ENCODE data around the gene PACS1. TPM values are rescaled to one million over a fixed set of nuclear protein-coding genes. Genes with fewer than 3 reads are reported as not detected.
A peak's percentile ranks its signal among the peaks of the same experiment; 100 is the strongest.

Gene PACS1
- total and polyA plus RNA-seq, 2 donors: 9.2 to 29.5 TPM

DNA sequence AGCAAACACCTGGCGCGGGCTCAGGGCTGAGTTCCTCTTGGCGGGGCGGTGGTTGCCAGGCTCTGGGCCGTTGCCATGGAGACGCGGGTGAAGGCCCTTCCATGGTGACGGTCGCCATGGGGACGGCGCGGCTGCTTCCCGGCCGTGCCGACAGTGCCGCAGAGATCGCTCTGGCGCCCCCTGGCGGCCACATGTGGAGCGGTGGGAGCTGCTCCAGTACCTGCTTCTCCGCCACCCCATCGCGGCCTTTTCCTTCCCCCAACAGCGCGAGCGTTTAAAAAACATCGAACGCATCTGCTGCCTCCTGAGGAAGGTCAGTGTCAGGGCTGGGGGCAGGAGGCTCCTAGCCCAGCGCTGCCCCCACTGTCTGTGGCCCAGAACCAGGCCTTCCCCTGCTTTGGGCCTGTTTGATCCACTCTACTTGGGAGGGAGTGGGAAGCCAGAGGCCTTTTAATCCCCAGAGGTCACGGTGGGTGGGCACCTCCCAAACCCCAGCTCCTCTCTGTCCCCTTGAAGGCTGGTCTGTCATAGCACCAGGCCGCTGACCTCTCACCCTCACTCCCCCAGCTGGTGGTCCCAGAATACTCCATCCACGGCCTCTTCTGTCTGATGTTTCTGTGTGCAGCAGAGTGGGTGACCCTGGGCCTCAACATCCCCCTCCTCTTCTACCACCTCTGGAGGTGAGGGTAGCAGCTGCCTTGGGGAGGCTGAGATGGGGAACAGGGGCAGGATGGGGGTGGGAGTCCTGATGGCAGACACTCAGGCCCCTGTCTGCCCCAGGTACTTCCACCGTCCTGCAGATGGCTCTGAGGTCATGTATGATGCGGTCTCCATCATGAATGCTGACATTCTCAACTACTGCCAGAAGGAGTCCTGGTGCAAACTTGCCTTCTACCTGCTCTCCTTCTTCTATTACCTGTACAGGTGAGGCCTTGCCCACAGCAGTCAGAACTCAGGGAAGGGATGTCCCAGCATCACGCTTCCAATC is 212.7 kb downstream of the PACS1 start:
- Histone ChIP-seq H3K36me3 (ENCODE audit: control insufficient read depth in 2 of 2, insufficient read depth in 2 of 2, low read length in 1 of 2) (peaks cover 24 to 25% of the 10 kb centered on the region in 2 donors), H3K27ac (ENCODE audit: low read depth in 1 of 2, low read length in 1 of 2) (peak overlapping the region; percentile 16 to 70), H3K9me3 (ENCODE audit: control insufficient read depth in 2 of 2, insufficient read depth in 1 of 2, low read length in 1 of 2) (no peaks in the 10 kb centered on the region), H3K4me1 (ENCODE audit: control insufficient read depth in 2 of 2, insufficient read depth in 2 of 2, low read length in 2 of 2) (peaks cover 28 to 52% of the 10 kb centered on the region in 2 donors), H3K27me3 (ENCODE audit: control insufficient read depth in 2 of 2, insufficient read depth in 1 of 2, low read length in 1 of 2) (peaks cover 0 to 9% of the 10 kb centered on the region in 2 donors), H3K4me3 (ENCODE audit: low read length in 2 of 2) (peak overlapping the region in 1 of 2 donors; percentile 24)
- DNase-seq (ENCODE audit: low read depth in 6 of 9, low spot score in 9 of 9): peak; percentile 94 to 100 (median 99)
- WGBS: 17% methylated on average over 35 of the region's 35 CpGs

DNA sequence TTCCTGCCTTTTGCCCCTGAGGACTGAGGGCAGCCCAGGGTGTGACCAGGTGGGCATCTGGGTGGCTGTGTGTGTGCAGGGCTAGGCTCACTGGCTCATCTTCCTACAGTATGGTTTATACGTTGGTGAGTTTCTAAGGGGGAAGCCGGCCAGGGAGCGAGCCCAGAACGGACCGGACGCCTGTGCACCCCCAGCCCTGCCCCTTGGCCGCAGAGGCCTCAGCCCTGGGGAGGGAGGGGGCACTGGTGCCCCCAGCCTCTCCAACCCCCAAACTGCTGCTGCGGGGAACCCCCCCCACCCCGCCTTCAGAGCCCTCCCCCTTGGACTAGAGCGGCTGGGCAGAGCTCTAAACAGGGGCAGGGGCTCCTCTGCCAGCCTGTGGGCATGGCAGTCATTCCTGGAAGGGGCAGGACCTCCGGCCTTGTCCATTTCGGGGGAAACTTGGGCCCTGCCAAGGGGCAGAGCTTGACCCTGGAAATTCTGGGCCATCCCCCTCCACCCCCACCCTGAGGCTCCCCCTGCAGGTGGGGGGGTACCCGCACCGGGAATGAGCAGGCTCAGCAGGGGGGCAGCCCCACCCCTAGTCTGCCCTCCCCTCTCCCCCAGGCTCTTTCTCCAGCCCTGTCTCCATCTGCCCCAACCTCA is 213.5 kb downstream of the PACS1 start:
- H3K9me3 ChIP-seq (ENCODE audit: control insufficient read depth in 2 of 2, insufficient read depth in 1 of 2, low read length in 1 of 2): peaks cover 0 to 2% of the 10 kb centered on the region in 2 donors
- no peak overlapping the region for H3K4me3 ChIP-seq (ENCODE audit: low read length in 2 of 2)
- no peak overlapping the region for H3K27ac ChIP-seq (ENCODE audit: low read depth in 1 of 2, low read length in 1 of 2)
- no peak for DNase-seq (ENCODE audit: low read depth in 6 of 9, low spot score in 9 of 9)
- H3K4me1 ChIP-seq (ENCODE audit: control insufficient read depth in 2 of 2, insufficient read depth in 2 of 2, low read length in 2 of 2): peaks cover 32 to 58% of the 10 kb centered on the region in 2 donors
- peaks cover 0 to 8% of the 10 kb centered on the region in 2 donors for H3K27me3 ChIP-seq (ENCODE audit: control insufficient read depth in 2 of 2, insufficient read depth in 1 of 2, low read length in 1 of 2)
- H3K36me3 ChIP-seq (ENCODE audit: control insufficient read depth in 2 of 2, insufficient read depth in 2 of 2, low read length in 1 of 2): peaks cover 24 to 25% of the 10 kb centered on the region in 2 donors
- WGBS: 95% methylated on average over 14 of the region's 14 CpGs

DNA sequence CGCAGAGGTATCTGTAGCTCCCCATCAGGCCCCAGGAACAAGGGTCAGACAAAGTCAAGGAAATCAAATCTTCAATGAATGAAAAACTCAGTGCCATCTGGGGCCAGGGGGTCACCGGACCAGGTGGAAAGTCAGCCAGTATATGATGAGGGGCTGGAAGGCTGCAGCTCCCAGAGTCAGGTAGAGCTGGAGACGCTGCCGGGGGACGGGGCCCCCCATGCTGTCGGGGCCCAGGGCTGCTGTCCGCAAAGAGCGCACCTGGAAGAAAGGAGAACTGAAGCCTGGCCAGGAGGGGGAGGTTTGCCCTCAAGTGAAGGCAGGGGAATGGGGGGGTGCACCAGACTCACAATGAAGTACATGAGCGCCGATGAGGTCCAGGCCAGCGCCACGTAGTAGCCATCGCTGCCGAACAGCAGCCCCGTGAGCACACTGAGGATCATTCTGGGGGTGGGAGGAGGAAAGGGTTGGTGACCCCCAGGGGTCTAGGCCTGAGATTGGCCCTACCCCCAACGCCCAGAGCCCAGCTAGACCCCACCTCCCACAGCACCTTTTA is 214.5 kb downstream of the PACS1 start:
- Histone ChIP-seq H3K4me1 (ENCODE audit: control insufficient read depth in 2 of 2, insufficient read depth in 2 of 2, low read length in 2 of 2) (peaks cover 26 to 53% of the 10 kb centered on the region in 2 donors), H3K36me3 (ENCODE audit: control insufficient read depth in 2 of 2, insufficient read depth in 2 of 2, low read length in 1 of 2) (peaks cover 24 to 25% of the 10 kb centered on the region in 2 donors), H3K9me3 (ENCODE audit: control insufficient read depth in 2 of 2, insufficient read depth in 1 of 2, low read length in 1 of 2) (peaks cover 0 to 3% of the 10 kb centered on the region in 2 donors), H3K4me3 (ENCODE audit: low read length in 2 of 2) (no peak overlapping the region), H3K27me3 (ENCODE audit: control insufficient read depth in 2 of 2, insufficient read depth in 1 of 2, low read length in 1 of 2) (peaks cover 0 to 4% of the 10 kb centered on the region in 2 donors), H3K27ac (ENCODE audit: low read depth in 1 of 2, low read length in 1 of 2) (no peak overlapping the region)
- no peak for DNase-seq (ENCODE audit: low read depth in 6 of 9, low spot score in 9 of 9)
- 97% methylated on average over 16 of the region's 16 CpGs for WGBS

DNA sequence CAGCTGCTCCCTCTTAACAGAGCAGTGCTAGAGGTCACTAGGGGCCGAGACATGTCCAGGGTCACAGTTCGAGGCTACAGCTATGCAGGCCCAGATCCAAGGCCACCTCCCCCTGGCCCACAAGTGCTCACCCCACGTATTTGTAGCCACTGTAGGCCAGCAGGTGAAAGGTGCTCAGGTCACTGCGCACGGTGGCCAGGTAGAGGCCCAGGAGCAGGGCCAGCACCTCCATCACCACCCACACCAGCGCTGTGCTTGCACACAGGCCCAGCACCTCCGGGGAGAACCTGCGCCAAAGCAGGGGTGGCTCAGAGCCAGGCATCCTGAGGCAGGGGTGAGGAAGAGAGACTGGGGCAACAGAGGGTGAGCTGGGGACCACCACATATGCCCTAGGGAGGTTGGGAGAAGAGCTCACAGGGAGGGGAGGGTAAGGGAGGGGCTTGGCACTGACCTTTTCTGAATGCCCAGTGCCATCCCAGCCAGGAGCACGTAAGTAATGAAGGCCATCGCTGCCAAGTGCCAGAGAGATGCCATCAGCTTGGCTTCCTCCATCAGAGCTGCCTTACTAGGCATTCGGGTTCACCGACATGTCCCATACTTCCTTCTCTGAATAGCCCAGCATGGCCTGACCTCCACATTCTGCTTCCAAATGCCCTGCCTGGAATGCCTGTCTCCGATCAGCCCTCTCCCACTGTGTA is 215.3 kb downstream of the PACS1 start:
- H3K27me3 ChIP-seq (ENCODE audit: control insufficient read depth in 2 of 2, insufficient read depth in 1 of 2, low read length in 1 of 2): peaks cover 0 to 10% of the 10 kb centered on the region in 2 donors
- H3K27ac ChIP-seq (ENCODE audit: low read depth in 1 of 2, low read length in 1 of 2): no peak overlapping the region
- H3K4me3 ChIP-seq (ENCODE audit: low read length in 2 of 2): no peak overlapping the region
- H3K9me3 ChIP-seq (ENCODE audit: control insufficient read depth in 2 of 2, insufficient read depth in 1 of 2, low read length in 1 of 2): peaks cover 0 to 10% of the 10 kb centered on the region in 2 donors
- peaks cover 30 to 52% of the 10 kb centered on the region in 2 donors for H3K4me1 ChIP-seq (ENCODE audit: control insufficient read depth in 2 of 2, insufficient read depth in 2 of 2, low read length in 2 of 2)
- peaks cover 23 to 24% of the 10 kb centered on the region in 2 donors for H3K36me3 ChIP-seq (ENCODE audit: control insufficient read depth in 2 of 2, insufficient read depth in 2 of 2, low read length in 1 of 2)
- WGBS: 96% methylated on average over 13 of the region's 13 CpGs
- DNase-seq (ENCODE audit: low read depth in 6 of 9, low spot score in 9 of 9): no peak

DNA sequence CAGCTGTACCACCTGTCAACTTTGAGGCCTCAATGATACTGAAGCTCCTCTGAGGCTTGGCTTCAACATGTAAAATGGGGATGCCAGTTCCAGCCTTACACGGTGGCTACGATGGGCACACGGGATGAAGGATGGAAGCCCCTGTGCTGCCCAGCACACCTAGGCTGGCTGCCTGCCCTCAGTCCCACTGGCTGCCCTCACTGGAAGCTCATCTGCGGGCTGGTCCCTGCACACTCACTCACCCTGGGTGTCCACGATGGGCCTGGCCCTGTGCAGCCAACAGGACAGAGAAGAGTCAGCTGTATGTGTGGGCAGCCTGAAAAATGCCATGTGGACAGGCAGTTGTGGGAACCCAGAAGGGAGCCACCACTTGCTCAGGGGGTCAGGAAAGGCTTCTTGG is 216.6 kb downstream of the PACS1 start:
- DNase-seq (ENCODE audit: low read depth in 6 of 9, low spot score in 9 of 9): no peak
- 98% methylated on average over 5 of the region's 5 CpGs for WGBS
- Histone ChIP-seq H3K27ac (ENCODE audit: low read depth in 1 of 2, low read length in 1 of 2) (no peak overlapping the region), H3K4me3 (ENCODE audit: low read length in 2 of 2) (no peak overlapping the region), H3K36me3 (ENCODE audit: control insufficient read depth in 2 of 2, insufficient read depth in 2 of 2, low read length in 1 of 2) (peaks cover 23 to 24% of the 10 kb centered on the region in 2 donors), H3K9me3 (ENCODE audit: control insufficient read depth in 2 of 2, insufficient read depth in 1 of 2, low read length in 1 of 2) (peaks cover 0 to 10% of the 10 kb centered on the region in 2 donors), H3K27me3 (ENCODE audit: control insufficient read depth in 2 of 2, insufficient read depth in 1 of 2, low read length in 1 of 2) (peaks cover 13 to 22% of the 10 kb centered on the region in 2 donors), H3K4me1 (ENCODE audit: control insufficient read depth in 2 of 2, insufficient read depth in 2 of 2, low read length in 2 of 2) (peaks cover 29 to 43% of the 10 kb centered on the region in 2 donors)

DNA sequence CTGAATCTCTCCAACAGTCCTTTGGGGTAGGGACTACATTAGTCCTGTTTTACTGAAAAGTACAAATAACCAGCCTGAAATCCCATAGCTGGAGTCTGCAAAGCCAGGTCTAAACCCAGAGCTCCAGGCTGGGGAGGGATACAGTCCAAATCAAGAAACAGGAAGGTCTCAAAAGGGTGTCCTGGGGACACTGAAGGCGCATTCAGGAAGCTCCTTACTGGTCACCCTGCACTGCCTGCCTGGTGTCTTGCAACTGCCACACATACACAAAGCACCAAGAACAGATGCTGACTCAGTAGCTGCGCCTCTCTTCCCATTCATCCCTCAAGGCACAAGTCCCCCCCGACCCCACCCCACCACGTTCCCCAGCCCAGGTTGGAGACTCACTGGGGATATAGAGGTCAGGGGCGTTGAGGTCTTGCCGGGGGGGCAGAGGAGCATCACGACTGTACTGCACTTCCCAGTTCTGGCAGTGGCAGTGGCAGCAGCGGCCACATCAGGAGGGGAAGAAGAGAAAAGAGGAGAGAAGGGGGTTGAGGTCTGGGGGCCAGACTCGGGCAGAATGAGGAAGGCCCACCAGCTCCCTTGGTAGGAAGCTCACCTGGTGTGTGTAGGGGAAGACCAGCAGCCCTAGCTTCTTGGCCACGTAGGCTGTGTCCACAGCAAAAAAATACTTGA is 217.3 kb downstream of the PACS1 start:
- WGBS: 73% methylated on average over 10 of the region's 10 CpGs
- Histone ChIP-seq H3K9me3 (ENCODE audit: control insufficient read depth in 2 of 2, insufficient read depth in 1 of 2, low read length in 1 of 2) (peaks cover 0 to 10% of the 10 kb centered on the region in 2 donors), H3K36me3 (ENCODE audit: control insufficient read depth in 2 of 2, insufficient read depth in 2 of 2, low read length in 1 of 2) (peaks cover 23 to 24% of the 10 kb centered on the region in 2 donors), H3K27ac (ENCODE audit: low read depth in 1 of 2, low read length in 1 of 2) (no peak overlapping the region), H3K4me3 (ENCODE audit: low read length in 2 of 2) (no peak overlapping the region), H3K27me3 (ENCODE audit: control insufficient read depth in 2 of 2, insufficient read depth in 1 of 2, low read length in 1 of 2) (peaks cover 19 to 29% of the 10 kb centered on the region in 2 donors), H3K4me1 (ENCODE audit: control insufficient read depth in 2 of 2, insufficient read depth in 2 of 2, low read length in 2 of 2) (peaks cover 28 to 42% of the 10 kb centered on the region in 2 donors)
- DNase-seq (ENCODE audit: low read depth in 6 of 9, low spot score in 9 of 9): no peak

DNA sequence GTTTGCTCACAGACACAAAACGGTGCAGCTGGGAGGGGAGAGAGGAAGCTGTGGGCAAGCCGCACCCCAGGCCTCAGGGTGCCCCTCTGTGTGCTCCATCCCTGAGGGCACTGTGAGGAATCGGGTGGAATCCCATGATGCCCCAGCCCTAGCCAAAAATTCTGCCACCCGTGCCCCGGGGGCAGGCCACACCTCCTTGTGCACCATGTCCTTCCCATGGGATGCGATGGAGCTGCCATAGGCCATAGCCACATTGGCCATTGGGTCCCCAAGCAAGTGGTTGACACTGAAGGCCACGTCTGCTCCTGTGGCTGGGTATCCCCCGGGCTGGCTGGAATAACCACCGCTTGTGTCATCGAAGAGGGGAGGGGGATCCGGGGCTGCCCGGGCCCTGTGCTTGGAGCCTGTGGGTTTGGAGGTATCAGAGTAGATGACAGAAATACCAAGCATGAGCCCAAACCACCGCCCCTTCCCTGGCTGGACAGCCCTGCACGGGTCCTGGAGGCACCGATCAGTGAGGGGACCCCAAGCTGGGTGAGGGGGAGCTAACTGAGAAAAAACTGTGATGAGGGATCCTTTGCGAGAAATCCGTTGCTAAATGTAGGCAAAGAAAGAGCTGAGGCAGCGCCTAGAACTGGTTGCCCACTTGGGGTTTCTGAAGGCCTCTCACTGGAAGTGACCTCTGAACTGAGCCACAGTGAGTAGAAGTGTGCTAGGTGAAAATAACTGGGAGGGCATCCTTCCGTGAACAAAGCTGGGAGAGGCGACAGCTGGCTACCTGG is 218.0 kb downstream of the PACS1 start:
- peaks cover 0 to 10% of the 10 kb centered on the region in 2 donors for H3K9me3 ChIP-seq (ENCODE audit: control insufficient read depth in 2 of 2, insufficient read depth in 1 of 2, low read length in 1 of 2)
- WGBS: 61% methylated on average over 20 of the region's 20 CpGs
- DNase-seq (ENCODE audit: low read depth in 6 of 9, low spot score in 9 of 9): no peak
- H3K27ac ChIP-seq (ENCODE audit: low read depth in 1 of 2, low read length in 1 of 2): peak overlapping the region in 1 of 2 donors; percentile 83
- H3K27me3 ChIP-seq (ENCODE audit: control insufficient read depth in 2 of 2, insufficient read depth in 1 of 2, low read length in 1 of 2): peaks cover 26 to 36% of the 10 kb centered on the region in 2 donors
- H3K4me3 ChIP-seq (ENCODE audit: low read length in 2 of 2): peak overlapping the region; percentile 63 to 75
- H3K36me3 ChIP-seq (ENCODE audit: control insufficient read depth in 2 of 2, insufficient read depth in 2 of 2, low read length in 1 of 2): peaks cover 21 to 24% of the 10 kb centered on the region in 2 donors
- peaks cover 22 to 37% of the 10 kb centered on the region in 2 donors for H3K4me1 ChIP-seq (ENCODE audit: control insufficient read depth in 2 of 2, insufficient read depth in 2 of 2, low read length in 2 of 2)

Data from thymus (tissue), 11 donors.